Esophagus muscularis mucosa (tissue), 4 donors: ENCODE results near the gene COX7A1. TPM values are rescaled to one million over a fixed set of nuclear protein-coding genes. Genes with fewer than 3 reads are reported as not detected.

ENCODE experiments used
- DNase-seq: peaks from one replicate; pipeline ENCODE4 v3.0.0-alpha.2; 2017; ENCODE audit errors: extremely low spot score
- H3K27ac ChIP-seq, 4 donors: fragments of 200-600 bp; sonication (generic); replicated peaks in 1 of 4; 1 replicate in 3 of 4; 2 replicates in 1 of 4; pipeline ENCODE4 v1.5.1; 2016 to 2019; ENCODE audit warnings: mild to moderate bottlenecking in 1 of 4
- H3K27me3 ChIP-seq, 4 donors: fragments of 200-600 bp; sonication (generic); one replicate each; pipeline versions ENCODE4 v1.5.1 to v1.6.0; 2016 to 2019
- H3K36me3 ChIP-seq, 4 donors: fragments of 200-600 bp; sonication (generic); one replicate each; pipeline ENCODE4 v1.5.1; 2016 to 2019
- H3K4me1 ChIP-seq, 4 donors: fragments of 200-600 bp; sonication (generic); one replicate each; pipeline ENCODE4 v1.5.1; 2016 to 2019
- H3K4me3 ChIP-seq, 4 donors: fragments of 200-600 bp; sonication (generic); 1 replicate in 2 of 4; 2 replicates in 2 of 4; pipeline ENCODE4 v1.5.1; 2016 to 2019; ENCODE audit warnings: mild to moderate bottlenecking in 4 of 4, moderate library complexity in 1 of 4
- H3K9me3 ChIP-seq, 4 donors: fragments of 200-600 bp; sonication (generic); 1 replicate in 3 of 4; 2 replicates in 1 of 4; pipeline ENCODE4 v1.5.1; 2016 to 2019
- EP300 ChIP-seq: sonication (generic); formaldehyde crosslinking; IDR thresholded peaks from one replicate; pipeline ENCODE4 v1.6.1; 2017; ENCODE audit warnings: antibody characterized with exemption
- POLR2A ChIP-seq: fragments of 450-650 bp; IDR thresholded peaks from one replicate; pipeline ENCODE4 v1.6.1; 2017; ENCODE audit warnings: antibody characterized with exemption, moderate library complexity, mild to moderate bottlenecking, low read depth
- POLR2AphosphoS5 ChIP-seq, 2 donors: sonication (generic); formaldehyde crosslinking; IDR thresholded peaks; one replicate each; pipeline ENCODE4 v1.6.1; 2017; ENCODE audit warnings: antibody characterized with exemption in 2 of 2
- WGBS: methylation state at CpG from one replicate; pipeline ENCODE4 v1.1.5; 2018; 5-methylcytosine and 5-hydroxymethylcytosine counted together
- intact Hi-C: fragments of 100-400 bp; cut with DNase I; formaldehyde crosslinking; loops from one replicate; pipeline ENCODE4 v1.15.1; 2023
- total RNA-seq, 4 donors: library from RNA; depleted of rRNA; stranded (reverse); fragments of >200 nt; gene quantifications; one replicate each; pipeline versions ENCODE4 v1.1.0 to v1.2.1, GENCODE V29; 2016
- TF ChIP-seq, protein P1 (sequence below), 3 experiments: fragments of 200-600 bp in 2 of 3; fragments of 450-650 bp in 1 of 3; sonication (generic) in 2 of 3; IDR thresholded peaks; one replicate each; pipeline ENCODE4 v1.5.1; 2017 to 2019; ENCODE audit warnings: antibody characterized with exemption in 3 of 3, mild to moderate bottlenecking in 2 of 3, moderate library complexity in 1 of 3

The COX7A1 gene
- total RNA-seq, 4 donors from 2014 or later: 65.8 to 231 (median 101) TPM

DNA sequence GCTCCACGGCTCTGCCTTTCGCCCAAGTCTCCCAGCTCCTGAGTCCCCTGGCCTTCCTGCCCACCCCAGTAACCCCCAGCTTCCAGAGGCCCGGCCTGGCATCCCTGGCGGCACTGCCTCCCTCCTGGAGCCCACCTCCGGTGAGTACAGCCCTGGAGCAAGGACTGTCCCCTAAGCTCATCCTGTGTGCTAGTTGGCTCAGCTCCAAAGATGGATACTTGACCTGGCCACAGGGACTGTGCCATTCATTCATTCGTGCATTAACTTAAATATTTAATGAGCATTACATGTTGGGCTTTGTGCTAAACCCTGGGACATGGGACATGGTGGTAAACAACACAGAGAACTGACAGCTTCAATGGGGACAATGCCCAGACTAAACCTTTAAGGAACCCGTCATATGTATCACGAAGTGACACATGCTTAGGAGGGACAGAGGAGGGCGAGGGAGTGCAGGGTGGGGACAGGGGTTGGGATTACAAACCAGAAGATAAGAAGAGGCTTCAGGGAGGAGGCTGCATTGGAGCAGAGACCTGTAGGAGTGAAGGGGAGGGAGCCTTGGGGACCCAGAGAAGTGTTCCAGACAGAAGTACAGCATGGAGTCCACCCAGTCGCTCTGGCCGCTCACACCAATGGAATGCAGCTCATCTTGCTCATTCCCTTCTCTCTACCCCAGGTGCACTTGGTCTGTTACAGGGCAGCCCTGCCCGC is 48.2 kb downstream of the COX7A1 start:
- Histone ChIP-seq H3K27me3 (no peaks in the 10 kb centered on the region), H3K4me1 (peaks cover 0 to 8% (median 0%) of the 10 kb centered on the region in 4 donors), H3K27ac (no peak overlapping the region), H3K36me3 (peaks cover 0 to 25% (median 7%) of the 10 kb centered on the region in 4 donors), H3K4me3 (no peak overlapping the region), H3K9me3 (no peaks in the 10 kb centered on the region)
- no peak for DNase-seq
- intact Hi-C loops: no loop called here
- TF ChIP-seq EP300: no peak
- TF ChIP-seq POLR2A: no peak
- no peak for TF ChIP-seq POLR2AphosphoS5 (IDR thresholded peaks at IDR 0.05)
- TF ChIP-seq, protein P1, sequence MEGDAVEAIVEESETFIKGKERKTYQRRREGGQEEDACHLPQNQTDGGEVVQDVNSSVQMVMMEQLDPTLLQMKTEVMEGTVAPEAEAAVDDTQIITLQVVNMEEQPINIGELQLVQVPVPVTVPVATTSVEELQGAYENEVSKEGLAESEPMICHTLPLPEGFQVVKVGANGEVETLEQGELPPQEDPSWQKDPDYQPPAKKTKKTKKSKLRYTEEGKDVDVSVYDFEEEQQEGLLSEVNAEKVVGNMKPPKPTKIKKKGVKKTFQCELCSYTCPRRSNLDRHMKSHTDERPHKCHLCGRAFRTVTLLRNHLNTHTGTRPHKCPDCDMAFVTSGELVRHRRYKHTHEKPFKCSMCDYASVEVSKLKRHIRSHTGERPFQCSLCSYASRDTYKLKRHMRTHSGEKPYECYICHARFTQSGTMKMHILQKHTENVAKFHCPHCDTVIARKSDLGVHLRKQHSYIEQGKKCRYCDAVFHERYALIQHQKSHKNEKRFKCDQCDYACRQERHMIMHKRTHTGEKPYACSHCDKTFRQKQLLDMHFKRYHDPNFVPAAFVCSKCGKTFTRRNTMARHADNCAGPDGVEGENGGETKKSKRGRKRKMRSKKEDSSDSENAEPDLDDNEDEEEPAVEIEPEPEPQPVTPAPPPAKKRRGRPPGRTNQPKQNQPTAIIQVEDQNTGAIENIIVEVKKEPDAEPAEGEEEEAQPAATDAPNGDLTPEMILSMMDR (IDR thresholded peaks at IDR 0.05): no peak
- WGBS: 92% methylated on average over 12 of the region's 12 CpGs

DNA sequence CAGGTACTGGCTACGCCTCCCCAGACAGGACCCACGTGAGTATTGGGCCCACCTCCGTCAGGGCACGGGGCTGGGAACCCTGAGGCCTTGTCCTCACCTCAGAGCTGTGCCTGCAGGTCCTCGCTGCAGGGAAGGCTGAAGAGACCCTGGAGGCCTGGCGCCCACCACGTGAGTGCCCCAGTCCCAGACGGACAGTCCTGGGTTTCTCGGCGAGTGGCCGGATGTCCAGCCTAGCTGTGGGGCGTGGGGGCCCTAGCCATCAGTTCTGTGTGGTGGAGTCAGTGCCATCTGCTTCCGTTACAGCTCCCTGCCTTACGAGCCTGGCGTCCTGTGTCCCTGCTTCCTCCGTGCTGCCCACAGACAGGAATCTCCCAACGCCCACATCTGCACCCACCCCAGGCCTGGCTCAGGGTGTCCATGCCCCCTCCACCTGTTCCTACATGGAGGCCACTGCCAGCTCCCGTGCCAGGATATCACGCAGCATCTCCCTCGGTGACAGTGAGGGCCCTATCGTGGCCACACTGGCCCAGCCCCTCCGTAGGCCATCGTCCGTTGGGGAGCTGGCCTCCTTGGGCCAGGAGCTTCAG is 49.1 kb downstream of the COX7A1 start:
- Histone ChIP-seq H3K9me3 (no peaks in the 10 kb centered on the region), H3K4me1 (peaks cover 0 to 8% (median 0%) of the 10 kb centered on the region in 4 donors), H3K4me3 (no peak overlapping the region), H3K27me3 (no peaks in the 10 kb centered on the region), H3K36me3 (peaks cover 0 to 20% (median 6%) of the 10 kb centered on the region in 4 donors), H3K27ac (no peak overlapping the region)
- intact Hi-C loops: no loop called here
- TF ChIP-seq POLR2A (no peak), EP300 (no peak), POLR2AphosphoS5 (IDR thresholded peaks at IDR 0.05) (no peak)
- TF ChIP-seq, protein P1 (IDR thresholded peaks at IDR 0.05): no peak
- 100% methylated on average over 6 of the region's 24 CpGs for WGBS
- no peak for DNase-seq

DNA sequence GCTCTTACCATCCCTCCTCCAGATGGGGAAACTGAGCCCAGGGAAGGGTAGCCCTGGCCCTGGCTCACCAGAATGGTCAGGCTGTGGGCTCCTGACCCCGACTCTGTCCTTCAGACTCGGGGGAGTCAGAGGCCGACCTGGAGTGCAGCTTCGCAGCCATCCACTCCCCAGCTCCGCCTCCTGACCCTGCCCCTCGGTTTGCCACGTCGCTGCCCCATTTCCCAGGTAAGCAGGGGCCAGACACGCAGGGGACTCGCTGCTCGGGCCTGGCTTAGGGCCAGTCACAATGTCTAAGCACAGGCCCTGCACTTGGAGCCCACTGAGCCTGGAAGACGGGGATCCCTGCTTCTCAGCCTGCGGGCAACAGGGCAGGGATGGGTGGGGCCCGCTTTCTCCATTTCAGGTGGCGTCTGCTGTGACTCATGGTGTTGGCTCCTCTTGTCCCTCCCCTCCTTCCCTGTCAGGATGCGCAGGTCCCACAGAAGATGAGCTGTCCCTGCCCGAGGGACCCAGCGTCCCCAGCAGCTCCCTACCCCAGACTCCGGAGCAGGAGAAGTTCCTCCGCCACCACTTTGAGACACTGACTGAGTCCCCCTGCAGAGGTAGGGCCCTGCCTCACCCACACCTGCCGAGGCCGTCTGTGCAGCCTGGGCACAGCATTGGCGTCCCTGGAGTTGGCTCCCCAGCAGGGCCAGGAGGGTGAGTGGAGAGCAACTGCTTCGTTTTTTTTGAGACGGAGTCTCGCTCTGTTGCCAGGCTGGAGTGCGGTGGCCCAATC is 50.5 kb downstream of the COX7A1 start:
- peaks cover 0 to 8% (median 0%) of the 10 kb centered on the region in 4 donors for H3K4me1 ChIP-seq
- no peak overlapping the region for H3K4me3 ChIP-seq
- no peaks in the 10 kb centered on the region for H3K27me3 ChIP-seq
- 100% methylated on average over 4 of the region's 27 CpGs for WGBS
- no peak overlapping the region for H3K27ac ChIP-seq
- peaks cover 0 to 9% (median 0%) of the 10 kb centered on the region in 4 donors for H3K36me3 ChIP-seq
- TF ChIP-seq POLR2AphosphoS5 (IDR thresholded peaks at IDR 0.05) (no peak), POLR2A (no peak), EP300 (no peak)
- TF ChIP-seq, protein P1 (IDR thresholded peaks at IDR 0.05): no peak
- intact Hi-C loops: no loop called here
- no peak for DNase-seq
- no peaks in the 10 kb centered on the region for H3K9me3 ChIP-seq

Other genes with a start within 250 kb of the COX7A1 start
- gene HCST, start 249.9 kb downstream of the COX7A1 start, total RNA-seq: 10 to 100 TPM in 1 of 4 donors, 1 to 10 TPM in 1, not detected in 2; 3.7 to 14.6 TPM
- gene TYROBP, start 244.2 kb downstream of the COX7A1 start, total RNA-seq: 100 to 1,000 TPM in 1 of 4 donors, 10 to 100 TPM in 3; 47.1 to 145 (median 50.7) TPM
- gene LRFN3, start 216.1 kb downstream of the COX7A1 start, total RNA-seq: 10 to 100 TPM in 3 of 4 donors, 1 to 10 TPM in 1; 7.5 to 22.6 (median 15.3) TPM
- gene SDHAF1, start 157.3 kb downstream of the COX7A1 start, total RNA-seq: 10 to 100 TPM; 44.0 to 60.3 (median 50.2) TPM
- gene SYNE4, start 143.6 kb downstream of the COX7A1 start, total RNA-seq: 1 to 10 TPM in 1 of 4 donors, not detected in 3; 1.3 TPM
- gene ALKBH6, start 138.2 kb downstream of the COX7A1 start, total RNA-seq: 10 to 100 TPM; 27.0 to 43.6 (median 35.5) TPM
- gene CLIP3, start 119.6 kb downstream of the COX7A1 start, total RNA-seq: 10 to 100 TPM; 39.9 to 73.3 (median 51.4) TPM
- 10 to 100 TPM in 2 of 4 donors, 1 to 10 TPM in 2; 6.3 to 21.3 (median 12.1) TPM for gene THAP8, start 98.2 kb downstream of the COX7A1 start, total RNA-seq
- gene WDR62, start 97.5 kb downstream of the COX7A1 start, total RNA-seq: under 1 TPM in 3 of 4 donors, not detected in 1; 0.26 to 0.52 (median 0.50) TPM
- gene OVOL3, start 41.3 kb downstream of the COX7A1 start, total RNA-seq: not detected
- gene POLR2I, start 37.6 kb downstream of the COX7A1 start, total RNA-seq: 100 to 1,000 TPM in 2 of 4 donors, 10 to 100 TPM in 2; 64.8 to 152 (median 85.7) TPM
- gene TBCB, start 37.0 kb downstream of the COX7A1 start, total RNA-seq: 100 to 1,000 TPM; 164 to 230 (median 192) TPM
- 100 to 1,000 TPM; 212 to 245 (median 229) TPM for gene CAPNS1, start 12.4 kb downstream of the COX7A1 start, total RNA-seq
- gene ZNF565, start 62.2 kb upstream of the COX7A1 start, total RNA-seq: 1 to 10 TPM; 4.6 to 5.7 (median 5.1) TPM
- 10 to 100 TPM; 44.9 to 78.2 (median 49.9) TPM for gene ZNF146, start 62.7 kb upstream of the COX7A1 start, total RNA-seq
- gene ZFP14, start 226.8 kb upstream of the COX7A1 start, total RNA-seq: 1 to 10 TPM; 2.5 to 5.8 (median 4.1) TPM